PC-3 (cell line): ENCODE results near the gene TBC1D21. TPM values are rescaled to one million over a fixed set of nuclear protein-coding genes. Genes with fewer than 3 reads are reported as not detected.

Source experiments
- ATAC-seq: fragments of 200-7000 bp; cut with Tn5 transposase; 2 replicates; pipeline ENCODE4 v1.9.1; 2020; ENCODE audit warnings: mild to moderate bottlenecking, moderate library complexity
- BruUV-seq: library from RNA; stranded (reverse); fragments of 400-500 nt; replicated peaks from 2 replicates; lab custom pipeline; 2021; lab: Mats Ljungman, UMichigan
- CTCF ChIA-PET: fragments of 300-600 bp; sonication (Branson Sonifier 250); formaldehyde crosslinking; loops from one replicate; lab custom pipeline; 2022; ENCODE audit warnings: antibody characterized with exemption; lab: Charles Lee
- POLR2A ChIA-PET: fragments of 300-600 bp; sonication (Branson Sonifier 250); formaldehyde crosslinking; loops from one replicate; lab custom pipeline; 2022; ENCODE audit warnings: antibody characterized with exemption; ENCODE audit not compliant: unreplicated experiment; lab: Charles Lee
- DNase-seq: peaks from one replicate; pipeline ENCODE4 v3.0.0-alpha.2; 2015
- H2AFZ ChIP-seq: fragments of 300-600 bp; sonication (generic); 2 replicates; pipeline ENCODE4 v1.6.0; 2016; ENCODE audit warnings: antibody characterized with exemption, low read length
- H3F3A ChIP-seq: fragments of 300-600 bp; sonication (generic); one replicate; pipeline ENCODE4 v1.6.0; 2017; ENCODE audit warnings: antibody characterized with exemption, low read length, control low read depth, mild to moderate bottlenecking; ENCODE audit not compliant: unreplicated experiment
- H3K27ac ChIP-seq: fragments of 300-600 bp; sonication (generic); 2 replicates; pipeline ENCODE4 v1.5.1; 2016; ENCODE audit warnings: mild to moderate bottlenecking, low read length
- H3K27me3 ChIP-seq: fragments of 300-600 bp; sonication (generic); 2 replicates; pipeline ENCODE4 v1.6.1; 2016; ENCODE audit warnings: low read length, mixed read lengths
- H3K36me3 ChIP-seq: fragments of 300-600 bp; sonication (generic); 2 replicates; pipeline ENCODE4 v1.6.1; 2016; ENCODE audit warnings: low read depth, mixed run types, low read length, mixed read lengths
- H3K4me1 ChIP-seq: fragments of 300-600 bp; sonication (generic); 2 replicates; pipeline ENCODE4 v1.5.1; 2016; ENCODE audit warnings: low read length; ENCODE audit not compliant: insufficient read depth
- H3K4me2 ChIP-seq: fragments of 300-600 bp; sonication (generic); 2 replicates; pipeline ENCODE4 v1.6.0; 2016; ENCODE audit warnings: low read length
- H3K4me3 ChIP-seq: fragments of 300-600 bp; sonication (generic); 2 replicates; pipeline ENCODE4 v1.5.1; 2016; ENCODE audit warnings: mild to moderate bottlenecking, low read length, mixed read lengths
- H3K79me2 ChIP-seq: fragments of 300-600 bp; sonication (generic); 2 replicates; pipeline ENCODE4 v1.6.1; 2017; ENCODE audit warnings: low read length, mixed read lengths
- H3K9ac ChIP-seq: fragments of 300-600 bp; sonication (generic); 2 replicates; pipeline ENCODE4 v1.6.0; 2016; ENCODE audit warnings: mild to moderate bottlenecking, low read length
- H3K9me2 ChIP-seq: fragments of 300-600 bp; sonication (generic); replicated peaks from 2 replicates; pipeline ENCODE4 v1.6.1; 2016; ENCODE audit warnings: mixed run types, low read length, mixed read lengths
- H3K9me3 ChIP-seq: fragments of 300-600 bp; sonication (generic); 2 replicates; pipeline ENCODE4 v1.6.1; 2016; ENCODE audit warnings: low read length, mixed read lengths
- H4K20me1 ChIP-seq: fragments of 300-600 bp; sonication (generic); 2 replicates; pipeline ENCODE4 v1.6.1; 2016; ENCODE audit warnings: low read length, mixed read lengths
- EZH2 ChIP-seq: fragments of 300-600 bp; sonication (generic); IDR thresholded peaks from one replicate; pipeline ENCODE4 v1.6.1; 2017; ENCODE audit warnings: antibody characterized with exemption, mild to moderate bottlenecking, low read length; ENCODE audit not compliant: unreplicated experiment
- EZH2phosphoT487 ChIP-seq: fragments of 300-600 bp; sonication (generic); IDR thresholded peaks from 2 replicates; pipeline ENCODE4 v1.6.1; 2018; ENCODE audit warnings: mild to moderate bottlenecking, antibody characterized with exemption, low read length, borderline replicate concordance
- intact Hi-C: fragments of 100-400 bp; cut with micrococcal nuclease; formaldehyde crosslinking; loops from 2 replicates; pipeline ENCODE4 v1.9.0; 2023
- total RNA-seq: library from RNA; depleted of rRNA; stranded (reverse); fragments of >200 nt; gene quantifications from 2 replicates; pipeline ENCODE4 v1.2.3, GENCODE V29; 2014
- TF ChIP-seq, protein P1 (sequence below): fragments of 300-600 bp; sonication (generic); conservative IDR thresholded peaks from 2 replicates; pipeline ENCODE4 v1.5.1; 2017; ENCODE audit warnings: antibody characterized with exemption, low read depth, mild to moderate bottlenecking, low read length

TBC1D21 gene
- total RNA-seq, 1 experiment from 2014 or later = not detected

DNA sequence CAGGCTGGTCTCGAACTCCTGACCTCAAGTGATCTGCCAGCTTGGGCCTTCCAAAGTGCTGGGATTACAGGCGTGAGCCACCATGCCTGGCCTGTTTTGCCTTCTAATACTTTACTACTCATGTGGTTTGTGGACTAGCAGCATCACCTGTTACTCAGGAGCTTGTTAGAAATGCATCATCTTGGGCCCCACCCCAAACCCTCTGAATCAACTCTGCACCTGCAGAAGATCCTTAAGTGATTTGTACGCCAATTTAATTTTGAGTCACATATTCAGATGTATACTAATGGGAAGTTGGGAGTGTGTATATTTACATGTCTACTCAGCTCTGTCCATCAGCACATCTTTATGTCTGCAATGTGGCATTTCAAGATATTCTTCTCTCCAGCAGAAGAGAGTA is 6.1 kb downstream of the TBC1D21 start:
- no peaks in the 10 kb centered on the region for H3F3A ChIP-seq
- POLR2A ChIA-PET = no interaction called here
- no peak overlapping the region for H3K9ac ChIP-seq
- no peaks in the 10 kb centered on the region for H4K20me1 ChIP-seq
- intact Hi-C loops = no loop called here
- no peak overlapping the region for H3K4me3 ChIP-seq
- CTCF ChIA-PET = no interaction called here
- no peak overlapping the region for H3K27ac ChIP-seq
- no peak overlapping the region for H3K4me2 ChIP-seq
- H3K36me3 ChIP-seq = no peaks in the 10 kb centered on the region
- peak; percentile 66 for ATAC-seq
- no peaks in the 10 kb centered on the region for H3K79me2 ChIP-seq
- no peak overlapping the region for H2AFZ ChIP-seq
- no peaks in the 10 kb centered on the region for H3K4me1 ChIP-seq
- peak; percentile 72 for DNase-seq
- TF ChIP-seq EZH2phosphoT487 (no peak), EZH2 (no peak)
- TF ChIP-seq, protein P1, sequence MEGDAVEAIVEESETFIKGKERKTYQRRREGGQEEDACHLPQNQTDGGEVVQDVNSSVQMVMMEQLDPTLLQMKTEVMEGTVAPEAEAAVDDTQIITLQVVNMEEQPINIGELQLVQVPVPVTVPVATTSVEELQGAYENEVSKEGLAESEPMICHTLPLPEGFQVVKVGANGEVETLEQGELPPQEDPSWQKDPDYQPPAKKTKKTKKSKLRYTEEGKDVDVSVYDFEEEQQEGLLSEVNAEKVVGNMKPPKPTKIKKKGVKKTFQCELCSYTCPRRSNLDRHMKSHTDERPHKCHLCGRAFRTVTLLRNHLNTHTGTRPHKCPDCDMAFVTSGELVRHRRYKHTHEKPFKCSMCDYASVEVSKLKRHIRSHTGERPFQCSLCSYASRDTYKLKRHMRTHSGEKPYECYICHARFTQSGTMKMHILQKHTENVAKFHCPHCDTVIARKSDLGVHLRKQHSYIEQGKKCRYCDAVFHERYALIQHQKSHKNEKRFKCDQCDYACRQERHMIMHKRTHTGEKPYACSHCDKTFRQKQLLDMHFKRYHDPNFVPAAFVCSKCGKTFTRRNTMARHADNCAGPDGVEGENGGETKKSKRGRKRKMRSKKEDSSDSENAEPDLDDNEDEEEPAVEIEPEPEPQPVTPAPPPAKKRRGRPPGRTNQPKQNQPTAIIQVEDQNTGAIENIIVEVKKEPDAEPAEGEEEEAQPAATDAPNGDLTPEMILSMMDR = no peak
- H3K9me3 ChIP-seq = no peaks in the 10 kb centered on the region
- BruUV-seq = no TSS peak
- H3K27me3 ChIP-seq = no peaks in the 10 kb centered on the region
- H3K9me2 ChIP-seq = no peaks in the 10 kb centered on the region

DNA sequence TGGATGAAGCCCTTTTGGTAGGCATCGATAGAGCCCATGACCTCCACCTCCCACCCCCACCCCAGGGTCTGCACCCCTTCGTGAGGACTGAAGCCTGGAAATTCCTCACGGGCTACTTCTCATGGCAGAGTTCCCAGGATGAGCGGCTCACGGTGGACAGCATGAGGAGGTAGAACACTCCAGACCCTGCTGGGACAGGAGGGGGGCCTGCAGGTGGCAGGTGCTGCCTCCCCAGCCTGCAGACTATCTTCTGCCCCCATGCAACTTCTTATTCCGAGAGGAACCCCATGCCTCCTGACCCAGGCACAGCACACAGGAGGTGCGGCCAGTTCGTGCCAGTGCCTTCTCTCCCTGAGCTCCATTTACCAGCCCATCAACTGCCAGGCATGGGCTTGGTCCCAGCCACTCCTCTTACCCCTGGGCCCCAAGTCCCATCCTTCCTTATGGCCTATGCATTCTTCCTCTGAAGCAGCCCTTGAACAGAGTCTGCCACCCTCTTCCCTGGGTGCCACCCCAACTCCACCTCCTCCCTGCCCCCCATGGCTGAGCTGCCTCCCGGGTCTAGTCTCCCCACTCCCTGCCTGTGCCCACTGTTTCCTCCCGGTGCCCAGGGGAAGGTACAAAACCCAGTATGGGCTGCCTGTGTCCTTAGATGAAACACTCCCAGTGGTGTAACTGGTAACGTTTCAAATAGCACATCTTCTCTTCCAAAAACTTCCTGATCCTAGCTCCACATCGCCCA is 8.4 kb downstream of the TBC1D21 start:
- no peak overlapping the region for H3K9ac ChIP-seq
- DNase-seq (no peak), ATAC-seq (no peak)
- no TSS peak for BruUV-seq
- no peak overlapping the region for H3K27ac ChIP-seq
- H3K79me2 ChIP-seq = no peaks in the 10 kb centered on the region
- H4K20me1 ChIP-seq = no peaks in the 10 kb centered on the region
- no peak overlapping the region for H2AFZ ChIP-seq
- H3K36me3 ChIP-seq = no peaks in the 10 kb centered on the region
- intact Hi-C loops = no loop called here
- no peaks in the 10 kb centered on the region for H3K9me3 ChIP-seq
- ChIA-PET CTCF (no interaction called here), POLR2A (no interaction called here)
- no peak overlapping the region for H3K4me2 ChIP-seq
- TF ChIP-seq EZH2phosphoT487 = no peak
- TF ChIP-seq EZH2 = no peak
- TF ChIP-seq, protein P1 = no peak
- H3K27me3 ChIP-seq = no peaks in the 10 kb centered on the region
- H3F3A ChIP-seq = no peaks in the 10 kb centered on the region
- H3K4me3 ChIP-seq = no peak overlapping the region
- H3K9me2 ChIP-seq = no peaks in the 10 kb centered on the region
- no peaks in the 10 kb centered on the region for H3K4me1 ChIP-seq

DNA sequence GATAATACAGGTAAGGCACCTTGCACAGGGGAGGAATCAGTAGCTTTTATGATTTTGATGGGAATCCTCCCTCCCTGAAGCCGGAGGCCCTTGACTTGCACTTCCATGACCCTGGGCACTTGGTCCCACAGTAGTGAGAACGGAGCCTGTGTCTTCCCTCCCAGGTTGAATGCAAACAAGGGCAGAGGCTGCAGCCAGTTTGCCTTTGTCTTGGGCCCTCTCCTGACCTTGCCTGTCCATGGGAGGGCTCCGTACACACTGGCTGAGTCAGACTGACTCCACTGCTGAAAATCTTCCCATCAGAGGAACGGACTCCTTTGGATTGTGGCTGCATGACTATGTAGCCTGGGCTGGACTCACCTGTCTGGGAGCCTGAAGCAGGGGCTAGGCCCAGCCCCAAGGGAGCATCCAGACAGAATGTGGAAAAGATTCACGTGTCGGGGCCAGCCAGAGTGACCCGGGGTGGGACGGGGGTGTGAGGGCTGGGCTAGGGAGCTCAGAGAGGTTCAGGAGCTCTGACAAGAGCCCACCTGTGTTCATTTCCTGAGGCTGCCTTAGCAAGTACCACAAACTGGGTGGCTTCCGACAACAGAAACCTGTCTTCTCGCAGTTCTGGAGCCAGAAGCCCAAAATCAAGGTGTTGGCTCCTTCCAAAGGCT is 9.5 kb downstream of the TBC1D21 start:
- Histone ChIP-seq H3K9ac (no peak overlapping the region), H3K9me2 (no peaks in the 10 kb centered on the region), H4K20me1 (no peaks in the 10 kb centered on the region), H3K4me2 (no peak overlapping the region), H3K79me2 (no peaks in the 10 kb centered on the region), H3K27ac (no peak overlapping the region), H3K36me3 (no peaks in the 10 kb centered on the region), H3K9me3 (no peaks in the 10 kb centered on the region), H2AFZ (no peak overlapping the region), H3K4me3 (no peak overlapping the region), H3K4me1 (no peaks in the 10 kb centered on the region), H3K27me3 (no peaks in the 10 kb centered on the region), H3F3A (no peaks in the 10 kb centered on the region)
- ChIA-PET CTCF (no interaction called here), POLR2A (no interaction called here)
- TF ChIP-seq, protein P1 = no peak
- TF ChIP-seq EZH2phosphoT487 = no peak
- intact Hi-C loops = no loop called here
- ATAC-seq (peak; percentile 29; the same call in 1 of the 2 replicates), DNase-seq (peak; percentile 40)
- BruUV-seq = no TSS peak
